ENCODE results near the gene DSN1. TPM values are rescaled to one million over a fixed set of nuclear protein-coding genes. Genes with fewer than 3 reads are reported as not detected.

Gene DSN1
- total and polyA plus RNA-seq, 10 of the 15 experiments (the other 5 are each of a cell fraction or from before 2014, with no cell fraction given): 15.3 to 33.1 (median 21.7) TPM

DNA sequence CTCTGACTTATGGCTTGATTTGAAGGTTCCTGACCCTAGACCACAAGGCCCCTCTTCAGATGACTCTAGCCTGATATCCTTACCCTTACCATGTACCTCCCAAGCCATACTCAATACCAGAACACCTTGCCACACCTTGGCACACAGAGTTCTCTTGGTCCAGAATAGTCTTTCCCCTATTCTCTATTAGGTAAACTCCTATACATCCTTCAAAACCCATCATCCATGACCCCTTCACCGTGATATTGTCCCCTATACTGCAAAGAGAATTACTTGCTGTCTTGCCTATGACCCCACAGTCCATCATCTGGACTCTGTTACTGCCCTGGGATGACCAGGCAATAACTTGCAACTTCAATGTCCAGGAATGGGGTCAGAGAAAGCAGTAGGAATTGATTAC is 31.8 kb upstream of the DSN1 start:
- 93% methylated on average over 1 of the region's 1 CpG for WGBS (ENCODE audit: insufficient coverage, insufficient replicate concordance, low lambda C conversion rate, missing lambda C conversion rate)
- CTCF ChIA-PET: no interaction called here
- POLR2A ChIA-PET: no interaction called here
- intact Hi-C loops (cut with micrococcal nuclease; ENCODE audit: unreplicated experiment) (loop anchor here (5.0 kb wide), 2 partner anchors 57 to 82 kb away; a partner anchor contains a TSS), in situ Hi-C loops (cut with MboI) (no loop called here)
- Histone ChIP-seq H3K27ac (ENCODE audit: control insufficient read depth, insufficient read depth) (no peak overlapping the region), H3K4me3 (no peak overlapping the region), H2AFZ (ENCODE audit: control insufficient read depth, low read depth, low read length) (no peak overlapping the region), H3K9me3 (replicated peaks; ENCODE audit: control insufficient read depth, insufficient read depth, low read length) (no peaks in the 10 kb centered on the region), H3K9ac (ENCODE audit: control insufficient read depth, insufficient read depth, low read length) (no peak overlapping the region), H3K36me3 (ENCODE audit: control insufficient read depth in 2 of 2, insufficient read depth in 2 of 2, low read length in 1 of 2) (peaks cover 12 to 18% of the 10 kb centered on the region in 2 experiments), H3K4me1 (ENCODE audit: control insufficient read depth, insufficient read depth, low read length) (no peaks in the 10 kb centered on the region; the same call in 1 of the 2 replicates), H3K4me2 (ENCODE audit: control insufficient read depth, insufficient read depth) (no peak overlapping the region), H3K27me3 (replicated peaks in 1 of 2; ENCODE audit: control insufficient read depth in 2 of 2, insufficient read depth in 2 of 2, low read length in 1 of 2) (no peaks in the 10 kb centered on the region), H4K20me1 (ENCODE audit: control insufficient read depth, insufficient read depth) (no peaks in the 10 kb centered on the region), H3K79me2 (ENCODE audit: control insufficient read depth, insufficient read depth, low read length) (no peaks in the 10 kb centered on the region)
- SMC1A ChIA-PET (ENCODE audit: uncharacterized antibody, unreplicated experiment): no interaction called here
- RAD21 ChIA-PET (ENCODE audit: unreplicated experiment): no interaction called here
- no peak for TF ChIP-seq MTA3 (IDR thresholded peaks at IDR 0.05; ENCODE audit: borderline replicate concordance, low read length)
- no peak for TF ChIP-seq TCF3 (IDR thresholded peaks at IDR 0.05; ENCODE audit: borderline replicate concordance, insufficient read depth, low read depth, low read length)
- no peak for TF ChIP-seq ZSCAN29 (IDR thresholded peaks at IDR 0.05)
- TF ChIP-seq DPF2 (IDR thresholded peaks at IDR 0.05): no peak
- no peak for TF ChIP-seq KDM1A (IDR thresholded peaks at IDR 0.05; ENCODE audit: borderline replicate concordance)
- TF ChIP-seq LARP7 (IDR thresholded peaks at IDR 0.05): no peak
- TF ChIP-seq, protein P1, sequence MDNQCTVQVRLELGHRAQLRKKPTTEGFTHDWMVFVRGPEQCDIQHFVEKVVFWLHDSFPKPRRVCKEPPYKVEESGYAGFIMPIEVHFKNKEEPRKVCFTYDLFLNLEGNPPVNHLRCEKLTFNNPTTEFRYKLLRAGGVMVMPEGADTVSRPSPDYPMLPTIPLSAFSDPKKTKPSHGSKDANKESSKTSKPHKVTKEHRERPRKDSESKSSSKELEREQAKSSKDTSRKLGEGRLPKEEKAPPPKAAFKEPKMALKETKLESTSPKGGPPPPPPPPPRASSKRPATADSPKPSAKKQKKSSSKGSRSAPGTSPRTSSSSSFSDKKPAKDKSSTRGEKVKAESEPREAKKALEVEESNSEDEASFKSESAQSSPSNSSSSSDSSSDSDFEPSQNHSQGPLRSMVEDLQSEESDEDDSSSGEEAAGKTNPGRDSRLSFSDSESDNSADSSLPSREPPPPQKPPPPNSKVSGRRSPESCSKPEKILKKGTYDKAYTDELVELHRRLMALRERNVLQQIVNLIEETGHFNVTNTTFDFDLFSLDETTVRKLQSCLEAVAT (IDR thresholded peaks at IDR 0.05): no peak
- no TSS peak for BruUV-seq (replicated peaks)
- ATAC-seq (no peak), FAIRE-seq (no peak), DNase-seq (ENCODE audit: low read depth, low spot score) (no peak)

DNA sequence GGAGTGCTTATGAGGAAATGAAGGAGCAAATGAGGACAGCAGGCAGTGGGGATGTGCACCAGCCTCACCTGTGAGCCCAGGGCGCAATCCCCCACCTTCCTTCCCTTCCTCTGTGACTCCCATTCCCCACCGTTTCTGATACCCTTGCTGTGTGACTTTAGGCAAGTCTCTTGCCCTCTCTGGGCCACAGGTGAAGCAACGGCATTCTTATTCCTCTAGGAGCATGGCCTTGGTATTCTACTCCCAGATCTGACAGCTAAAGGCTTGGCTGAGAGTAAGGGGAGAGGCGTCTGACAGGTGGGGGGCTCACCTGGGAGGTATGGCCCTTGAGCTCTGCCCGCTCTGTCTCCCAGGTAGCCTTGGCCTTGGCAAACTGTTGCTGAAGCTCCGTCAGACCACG is 30.9 kb upstream of the DSN1 start:
- CTCF ChIA-PET: no interaction called here
- SMC1A ChIA-PET (ENCODE audit: uncharacterized antibody, unreplicated experiment): no interaction called here
- no peak overlapping the region for H3K4me3 ChIP-seq
- POLR2A ChIA-PET: interaction anchor here (0.5 kb wide), 1 partner anchor 26 kb away, joined by 3 read pairs; no protein-coding TSS in a partner anchor
- no TSS peak for BruUV-seq (replicated peaks)
- H3K27me3 ChIP-seq (replicated peaks in 1 of 2; ENCODE audit: control insufficient read depth in 2 of 2, insufficient read depth in 2 of 2, low read length in 1 of 2): no peaks in the 10 kb centered on the region
- H3K79me2 ChIP-seq (ENCODE audit: control insufficient read depth, insufficient read depth, low read length): no peaks in the 10 kb centered on the region
- H2AFZ ChIP-seq (ENCODE audit: control insufficient read depth, low read depth, low read length): no peak overlapping the region
- intact Hi-C loops (cut with micrococcal nuclease; ENCODE audit: unreplicated experiment) (no loop called here), in situ Hi-C loops (cut with MboI) (no loop called here)
- RAD21 ChIA-PET (ENCODE audit: unreplicated experiment): no interaction called here
- H3K4me2 ChIP-seq (ENCODE audit: control insufficient read depth, insufficient read depth): no peak overlapping the region
- H3K36me3 ChIP-seq (ENCODE audit: control insufficient read depth in 2 of 2, insufficient read depth in 2 of 2, low read length in 1 of 2): peaks cover 14 to 18% of the 10 kb centered on the region in 2 experiments
- H3K9ac ChIP-seq (ENCODE audit: control insufficient read depth, insufficient read depth, low read length): no peak overlapping the region
- no peak for FAIRE-seq
- DNase-seq (ENCODE audit: low read depth, low spot score): no peak
- ATAC-seq: no peak
- WGBS (ENCODE audit: insufficient coverage, insufficient replicate concordance, low lambda C conversion rate, missing lambda C conversion rate): 100% methylated on average over 7 of the region's 7 CpGs
- H3K9me3 ChIP-seq (replicated peaks; ENCODE audit: control insufficient read depth, insufficient read depth, low read length): no peaks in the 10 kb centered on the region
- no peaks in the 10 kb centered on the region; the same call in 1 of the 2 replicates for H3K4me1 ChIP-seq (ENCODE audit: control insufficient read depth, insufficient read depth, low read length)
- no peaks in the 10 kb centered on the region for H4K20me1 ChIP-seq (ENCODE audit: control insufficient read depth, insufficient read depth)
- no peak overlapping the region for H3K27ac ChIP-seq (ENCODE audit: control insufficient read depth, insufficient read depth)
- TF ChIP-seq, protein P2, sequence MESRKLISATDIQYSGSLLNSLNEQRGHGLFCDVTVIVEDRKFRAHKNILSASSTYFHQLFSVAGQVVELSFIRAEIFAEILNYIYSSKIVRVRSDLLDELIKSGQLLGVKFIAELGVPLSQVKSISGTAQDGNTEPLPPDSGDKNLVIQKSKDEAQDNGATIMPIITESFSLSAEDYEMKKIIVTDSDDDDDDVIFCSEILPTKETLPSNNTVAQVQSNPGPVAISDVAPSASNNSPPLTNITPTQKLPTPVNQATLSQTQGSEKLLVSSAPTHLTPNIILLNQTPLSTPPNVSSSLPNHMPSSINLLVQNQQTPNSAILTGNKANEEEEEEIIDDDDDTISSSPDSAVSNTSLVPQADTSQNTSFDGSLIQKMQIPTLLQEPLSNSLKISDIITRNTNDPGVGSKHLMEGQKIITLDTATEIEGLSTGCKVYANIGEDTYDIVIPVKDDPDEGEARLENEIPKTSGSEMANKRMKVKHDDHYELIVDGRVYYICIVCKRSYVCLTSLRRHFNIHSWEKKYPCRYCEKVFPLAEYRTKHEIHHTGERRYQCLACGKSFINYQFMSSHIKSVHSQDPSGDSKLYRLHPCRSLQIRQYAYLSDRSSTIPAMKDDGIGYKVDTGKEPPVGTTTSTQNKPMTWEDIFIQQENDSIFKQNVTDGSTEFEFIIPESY (IDR thresholded peaks at IDR 0.05): no peak
- TF ChIP-seq YBX1 (IDR thresholded peaks at IDR 0.05) (no peak), POLR2A (IDR thresholded peaks at IDR 0.05; ENCODE audit: low read depth, low read length) (no peak), CBFB (IDR thresholded peaks at IDR 0.05; ENCODE audit: low read depth) (no peak), BCL11A (IDR thresholded peaks at IDR 0.05; ENCODE audit: low read depth, low read length) (no peak), SMAD5 (IDR thresholded peaks at IDR 0.05; ENCODE audit: low read depth) (no peak), SRF (IDR thresholded peaks at IDR 0.05; ENCODE audit: low read depth in 2 of 2, low read length in 2 of 2) (no peak), WRNIP1 (IDR thresholded peaks at IDR 0.05; ENCODE audit: borderline replicate concordance, low read depth, low read length) (no peak)
- TF ChIP-seq, protein P3, sequence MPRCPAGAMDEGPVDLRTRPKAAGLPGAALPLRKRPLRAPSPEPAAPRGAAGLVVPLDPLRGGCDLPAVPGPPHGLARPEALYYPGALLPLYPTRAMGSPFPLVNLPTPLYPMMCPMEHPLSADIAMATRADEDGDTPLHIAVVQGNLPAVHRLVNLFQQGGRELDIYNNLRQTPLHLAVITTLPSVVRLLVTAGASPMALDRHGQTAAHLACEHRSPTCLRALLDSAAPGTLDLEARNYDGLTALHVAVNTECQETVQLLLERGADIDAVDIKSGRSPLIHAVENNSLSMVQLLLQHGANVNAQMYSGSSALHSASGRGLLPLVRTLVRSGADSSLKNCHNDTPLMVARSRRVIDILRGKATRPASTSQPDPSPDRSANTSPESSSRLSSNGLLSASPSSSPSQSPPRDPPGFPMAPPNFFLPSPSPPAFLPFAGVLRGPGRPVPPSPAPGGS (IDR thresholded peaks at IDR 0.05; ENCODE audit: borderline replicate concordance, insufficient read depth, low read depth, low read length, poor library complexity, severe bottlenecking): no peak
